Stimulated activated CD4-positive, alpha-beta T cell treated with anti-CD3 and anti-CD28 coated beads, Interleukin-1b, Interleukin-23, amount 100 ng/mL, for 1 hour (primary cell): ENCODE measurements around the gene SIPA1L3.

ENCODE experiments used
- DNase-seq, 2 donors: peaks; one replicate each; pipeline ENCODE4 v3.0.0-alpha.2; 2020; ENCODE audit warnings: low read depth in 2 of 2

Gene SIPA1L3

GRCh38 chr19:37977391-37977790 is 70.4 kb downstream of the SIPA1L3 start:
- DNase-seq: no peak

GRCh38 chr19:37977992-37978391 is 71.0 kb downstream of the SIPA1L3 start:
- DNase-seq: no peak

GRCh38 chr19:37979547-37980082 is 72.6 kb downstream of the SIPA1L3 start:
- no peak for DNase-seq

GRCh38 chr19:37980419-37981170 is 73.6 kb downstream of the SIPA1L3 start:
- DNase-seq: no peak

- no peak for DNase-seq
Measured at GRCh38 chr19:37981785-37982475, 74.9 kb downstream of the SIPA1L3 start.

- no peak for DNase-seq
Measured at GRCh38 chr19:37982655-37983054, 75.6 kb downstream of the SIPA1L3 start.

- no peak for DNase-seq
Measured at GRCh38 chr19:37983153-37983552, 76.1 kb downstream of the SIPA1L3 start.

- no peak for DNase-seq
Measured at GRCh38 chr19:37983916-37984315, 76.9 kb downstream of the SIPA1L3 start.

- no peak for DNase-seq
Measured at GRCh38 chr19:37986048-37986750, 79.2 kb downstream of the SIPA1L3 start.

GRCh38 chr19:37987356-37988332 is 80.6 kb downstream of the SIPA1L3 start:
- no peak for DNase-seq

GRCh38 chr19:37988758-37989635 is 82.0 kb downstream of the SIPA1L3 start:
- no peak for DNase-seq

GRCh38 chr19:37989855-37990254 is 82.8 kb downstream of the SIPA1L3 start:
- no peak for DNase-seq

- no peak for DNase-seq
Measured at GRCh38 chr19:37990362-37990761, 83.4 kb downstream of the SIPA1L3 start.

- no peak for DNase-seq
Measured at GRCh38 chr19:37991176-37991835, 84.3 kb downstream of the SIPA1L3 start.

GRCh38 chr19:37991841-37992248 is 84.8 kb downstream of the SIPA1L3 start:
- no peak for DNase-seq

GRCh38 chr19:37992761-37993160 is 85.8 kb downstream of the SIPA1L3 start:
- no peak for DNase-seq

GRCh38 chr19:37994823-37995130 is 87.8 kb downstream of the SIPA1L3 start:
- no peak for DNase-seq

GRCh38 chr19:37995346-37995745 is 88.3 kb downstream of the SIPA1L3 start:
- no peak for DNase-seq

GRCh38 chr19:37997911-37998344 is 90.9 kb downstream of the SIPA1L3 start:
- DNase-seq: no peak

- no peak for DNase-seq
Measured at GRCh38 chr19:37998801-37999308, 91.8 kb downstream of the SIPA1L3 start.
